Activated T-helper 2 cell treated with anti-CD3 and anti-CD28 coated beads, Interferon-gamma antibody, Interleukin-2, Interleukin-4, amounts not matched to agents 10 μg/mL and 5 μg/mL and 100 μg/mL, durations not matched to agents 14 hours and 24 hours and 36 hours (primary cell): Measurements from ENCODE around the gene MREG. TPM values are rescaled to one million over a fixed set of nuclear protein-coding genes. Genes with fewer than 3 reads are reported as not detected.

Source experiments
- DNase-seq: peaks from one replicate; pipeline ENCODE4 v3.0.0; 2021; ENCODE audit warnings: low spot score
- H3K27ac Mint-ChIP-seq: one replicate; pipeline ENCODE4 v1.8.0; 2021; ENCODE audit warnings: mixed read lengths
- H3K27me3 Mint-ChIP-seq: one replicate; pipeline ENCODE4 v1.8.0; 2021; ENCODE audit warnings: low read depth, mixed read lengths
- H3K36me3 Mint-ChIP-seq: one replicate; pipeline ENCODE4 v1.8.0; 2021; ENCODE audit warnings: low read depth, mixed read lengths
- H3K4me1 Mint-ChIP-seq: one replicate; pipeline ENCODE4 v1.8.0; 2021; ENCODE audit warnings: low read depth, mixed read lengths
- H3K4me3 Mint-ChIP-seq: one replicate; pipeline ENCODE4 v1.8.0; 2021; ENCODE audit warnings: low read depth, mild to moderate bottlenecking, moderate library complexity, mixed read lengths
- H3K9me3 Mint-ChIP-seq: one replicate; pipeline ENCODE4 v1.8.0; 2021; ENCODE audit warnings: mixed read lengths
- intact Hi-C: fragments of 100-400 bp; cut with micrococcal nuclease; formaldehyde crosslinking; loops from one replicate; pipeline ENCODE4 v1.15.1; 2023
- total RNA-seq: library from RNA; stranded (reverse); gene quantifications from 2 replicates; pipeline ENCODE4 v1.2.3, GENCODE V29; 2022

MREG gene, protein sequence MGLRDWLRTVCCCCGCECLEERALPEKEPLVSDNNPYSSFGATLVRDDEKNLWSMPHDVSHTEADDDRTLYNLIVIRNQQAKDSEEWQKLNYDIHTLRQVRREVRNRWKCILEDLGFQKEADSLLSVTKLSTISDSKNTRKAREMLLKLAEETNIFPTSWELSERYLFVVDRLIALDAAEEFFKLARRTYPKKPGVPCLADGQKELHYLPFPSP
- 15.3 and 15.7 TPM in 2 replicates for total RNA-seq

DNA sequence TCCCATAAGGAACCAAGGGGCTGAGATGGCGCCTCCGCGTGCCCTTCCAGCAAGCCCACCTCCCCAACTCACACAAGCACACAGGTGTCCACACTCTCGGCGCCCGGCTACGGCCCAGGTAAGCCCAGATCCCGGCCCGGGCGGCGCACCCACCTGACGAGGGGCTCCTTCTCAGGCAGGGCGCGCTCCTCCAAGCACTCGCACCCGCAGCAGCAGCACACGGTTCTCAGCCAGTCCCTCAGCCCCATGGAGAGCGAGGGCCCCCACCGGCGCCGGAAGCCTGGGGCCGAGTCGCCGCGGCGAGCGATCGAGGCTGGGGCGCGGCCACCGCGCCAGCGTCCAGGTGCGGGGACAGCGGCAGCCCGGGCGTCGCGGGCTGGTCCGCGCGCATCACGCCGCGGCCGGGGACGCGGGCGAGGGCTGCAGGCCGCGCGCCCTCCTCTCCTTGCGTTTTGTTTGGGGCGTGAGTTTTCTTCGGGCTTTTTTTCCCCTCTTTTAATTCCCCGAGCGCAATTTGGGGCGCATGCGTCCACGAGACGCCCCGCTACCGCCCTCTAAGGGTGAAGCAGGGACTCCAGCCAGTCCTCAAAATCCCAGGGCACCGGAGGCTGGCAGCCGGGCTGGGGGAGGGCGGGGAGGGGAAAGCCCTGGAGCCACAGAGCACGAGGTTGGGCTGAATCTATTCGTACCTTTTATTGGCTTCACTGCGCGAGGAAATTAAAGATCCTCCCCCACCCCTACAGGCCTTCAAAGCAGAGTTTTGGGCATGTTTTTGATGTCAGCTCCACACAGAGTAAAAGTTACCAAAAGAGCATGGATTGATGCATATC, at the start of gene MREG:
Gene MREG (minus strand): TSS at position 472 of the 830 bp plus-strand sequence. CDS start 224 bp downstream, at position 248.
- H3K9me3 Mint-ChIP-seq = no peaks in the 10 kb centered on the region
- H3K4me1 Mint-ChIP-seq = peaks cover 51% of the 10 kb centered on the region
- H3K27ac Mint-ChIP-seq = peak within 1 kb of the TSS; percentile 62
- H3K36me3 Mint-ChIP-seq = no peaks in the 10 kb centered on the region
- peak; percentile 79 for DNase-seq
- peak within 1 kb of the TSS; percentile 90 for H3K4me3 Mint-ChIP-seq
- H3K27me3 Mint-ChIP-seq = no peaks in the 10 kb centered on the region
- intact Hi-C loops = loop anchor here (2.0 to 10.0 kb wide), 2 partner anchors 62 to 268 kb away; no protein-coding TSS in a partner anchor

DNA sequence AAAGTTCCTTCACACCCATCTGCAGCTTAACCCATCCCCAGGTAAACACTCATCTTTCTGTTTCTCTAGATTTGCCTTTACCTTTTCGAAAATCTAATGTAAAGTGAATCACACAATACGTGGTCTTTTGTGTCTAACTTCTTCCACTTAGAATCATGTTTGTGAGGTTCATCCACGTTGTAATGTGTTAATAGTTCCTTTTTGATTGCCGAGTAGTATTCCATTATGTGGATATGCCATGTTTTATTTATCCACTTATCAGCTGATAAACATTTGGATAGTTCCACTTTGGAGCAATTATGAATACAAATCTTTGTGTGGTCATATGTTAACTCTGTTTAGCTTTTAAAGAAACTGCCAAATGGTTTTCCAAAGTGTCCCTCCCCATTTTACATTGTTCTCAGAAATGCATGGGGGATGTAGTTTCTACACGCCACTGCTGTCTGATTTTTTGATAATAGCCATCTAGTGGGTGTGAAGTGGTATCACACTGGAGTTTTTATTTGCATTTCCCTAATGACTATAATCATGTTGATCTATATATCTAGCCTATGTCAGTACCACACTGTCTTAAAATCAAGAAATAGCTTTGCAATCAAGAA, 46.0 kb upstream of the MREG start:
- Mint-ChIP-seq H3K27ac (no peak overlapping the region), H3K36me3 (peaks cover 42% of the 10 kb centered on the region), H3K4me1 (peaks cover 25% of the 10 kb centered on the region), H3K27me3 (no peaks in the 10 kb centered on the region), H3K9me3 (peaks cover 5% of the 10 kb centered on the region), H3K4me3 (no peak overlapping the region)
- no peak for DNase-seq
- intact Hi-C loops = loop anchor here (1.0 to 2.0 kb wide), 2 partner anchors 13 to 25 kb away; no protein-coding TSS in a partner anchor

DNA sequence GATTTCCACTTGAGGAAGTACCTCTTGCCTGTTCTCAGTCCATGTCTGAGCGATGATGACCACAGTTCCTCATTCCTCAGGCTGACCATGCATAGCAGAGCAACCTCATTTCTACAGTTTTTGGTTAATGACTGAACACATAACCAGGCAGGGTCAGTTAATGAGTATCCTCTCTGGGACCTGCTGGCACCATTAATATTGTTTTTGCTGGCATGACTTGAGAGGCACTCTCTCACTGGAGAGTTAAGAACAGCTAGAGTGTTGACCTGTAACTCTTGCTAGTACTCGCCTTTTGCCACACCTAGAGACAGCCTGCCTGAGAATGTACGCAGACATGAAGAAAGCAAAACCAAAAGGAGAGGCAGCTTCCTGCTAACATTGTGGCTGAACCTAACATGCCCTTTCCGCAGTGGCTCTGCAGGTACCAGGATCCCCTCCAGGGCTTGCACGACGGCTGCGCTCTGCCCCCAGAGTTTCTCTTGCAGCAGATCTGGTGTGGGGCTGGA, 44.4 kb upstream of the MREG start:
- intact Hi-C loops = loop anchor here (2.0 kb wide), 1 partner anchor 15 kb away; no protein-coding TSS in a partner anchor
- H3K4me3 Mint-ChIP-seq = peak overlapping the region; percentile 72
- DNase-seq = peak; percentile 52
- H3K36me3 Mint-ChIP-seq = peaks cover 39% of the 10 kb centered on the region
- H3K27ac Mint-ChIP-seq = peak overlapping the region; percentile 88
- peaks cover 22% of the 10 kb centered on the region for H3K4me1 Mint-ChIP-seq
- H3K9me3 Mint-ChIP-seq = peaks cover 5% of the 10 kb centered on the region
- no peaks in the 10 kb centered on the region for H3K27me3 Mint-ChIP-seq

DNA sequence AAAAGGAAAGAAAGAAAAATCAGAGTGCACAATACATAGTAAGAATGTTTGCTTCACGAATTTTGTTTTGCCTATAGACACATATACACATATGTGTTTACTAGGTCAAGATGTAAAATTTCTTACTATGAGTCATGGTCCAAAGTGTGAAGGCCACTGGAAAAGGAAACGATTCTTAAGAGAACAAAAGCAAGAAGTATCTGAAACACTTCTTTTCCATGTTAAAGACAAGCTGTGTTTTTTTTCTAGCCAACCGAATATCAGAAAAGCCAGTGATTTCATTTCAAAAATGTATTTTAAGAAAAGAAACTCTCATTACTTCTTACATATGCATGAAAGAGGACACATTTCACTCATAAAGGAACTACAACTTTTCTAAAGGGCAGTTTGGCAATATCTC, 43.4 kb upstream of the MREG start:
- no peak overlapping the region for H3K27ac Mint-ChIP-seq
- peaks cover 31% of the 10 kb centered on the region for H3K36me3 Mint-ChIP-seq
- H3K27me3 Mint-ChIP-seq = no peaks in the 10 kb centered on the region
- peaks cover 5% of the 10 kb centered on the region for H3K9me3 Mint-ChIP-seq
- DNase-seq = no peak
- H3K4me1 Mint-ChIP-seq = peaks cover 22% of the 10 kb centered on the region
- no peak overlapping the region for H3K4me3 Mint-ChIP-seq
- intact Hi-C loops = no loop called here

DNA sequence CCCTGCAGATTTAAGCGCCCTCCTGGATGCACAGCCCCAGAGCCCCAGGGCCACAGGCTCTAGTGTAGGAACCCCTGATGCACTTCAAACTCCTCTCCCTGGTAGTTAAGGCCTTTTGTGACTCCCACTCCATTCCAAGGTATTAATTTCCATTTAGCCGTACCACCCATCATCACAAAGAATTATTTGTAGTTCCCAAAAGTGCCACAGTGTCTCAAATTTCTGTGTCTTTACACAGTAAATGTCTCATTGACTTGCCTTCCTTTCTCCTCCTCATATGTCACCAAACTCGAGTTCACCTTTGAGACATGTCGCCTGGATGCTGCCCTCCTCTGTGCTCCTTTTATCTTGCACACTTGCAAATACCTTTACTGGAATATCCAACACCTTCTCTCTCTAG, 42.3 kb upstream of the MREG start:
- intact Hi-C loops = no loop called here
- no peaks in the 10 kb centered on the region for H3K27me3 Mint-ChIP-seq

DNA sequence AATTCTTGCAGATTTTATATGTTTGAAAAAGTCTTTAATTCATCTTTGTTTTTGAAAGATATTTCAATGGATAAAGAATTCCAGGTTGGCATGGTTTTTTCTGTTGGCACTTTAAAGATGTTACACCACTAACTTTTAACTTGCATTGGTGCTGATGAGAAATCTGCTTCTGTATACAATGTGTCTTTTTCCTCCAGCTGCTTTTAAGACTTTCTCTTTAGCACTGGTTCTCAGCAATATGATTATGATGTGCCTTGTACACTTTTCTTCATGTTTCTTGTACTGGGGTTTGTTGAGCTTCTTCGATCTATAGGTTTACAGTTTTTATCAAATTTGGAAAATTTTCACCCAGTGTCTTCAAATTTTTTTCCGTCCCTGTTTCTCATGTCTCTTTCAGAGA, 39.1 kb upstream of the MREG start:
- no peaks in the 10 kb centered on the region for H3K9me3 Mint-ChIP-seq
- no peak overlapping the region for H3K4me3 Mint-ChIP-seq
- intact Hi-C loops = no loop called here
- peaks cover 27% of the 10 kb centered on the region for H3K36me3 Mint-ChIP-seq
- no peak for DNase-seq
- H3K4me1 Mint-ChIP-seq = peaks cover 10% of the 10 kb centered on the region
- H3K27ac Mint-ChIP-seq = no peak overlapping the region
- H3K27me3 Mint-ChIP-seq = no peaks in the 10 kb centered on the region

More for the DNA sequence above, 42.3 kb upstream of the MREG start:
- DNase-seq = no peak
- Mint-ChIP-seq H3K36me3 (peaks cover 29% of the 10 kb centered on the region), H3K4me1 (peaks cover 22% of the 10 kb centered on the region), H3K4me3 (no peak overlapping the region), H3K27ac (no peak overlapping the region), H3K9me3 (peaks cover 5% of the 10 kb centered on the region)

DNA sequence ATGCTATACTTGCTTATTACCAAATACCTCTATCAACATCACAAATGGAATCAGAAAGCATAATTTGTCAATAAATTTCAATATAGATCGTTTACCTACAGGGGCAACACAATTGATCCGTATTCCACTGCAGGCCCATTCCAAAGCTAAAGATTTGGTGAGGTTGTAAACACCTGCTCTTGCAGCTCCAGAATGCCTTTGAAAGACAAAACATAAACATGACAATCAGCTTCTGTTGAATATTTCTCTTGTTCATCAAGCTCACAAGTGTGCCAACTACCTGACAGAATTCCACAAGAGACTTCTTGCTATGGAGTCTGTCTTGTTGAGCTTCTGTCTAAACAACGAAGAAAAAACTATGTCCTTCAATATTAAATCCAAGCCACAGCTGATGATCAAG, 38.0 kb upstream of the MREG start:
- H3K4me3 Mint-ChIP-seq = no peak overlapping the region
- no peaks in the 10 kb centered on the region for H3K9me3 Mint-ChIP-seq
- no peaks in the 10 kb centered on the region for H3K27me3 Mint-ChIP-seq
- intact Hi-C loops = no loop called here
- H3K27ac Mint-ChIP-seq = no peak overlapping the region
- peaks cover 27% of the 10 kb centered on the region for H3K36me3 Mint-ChIP-seq
- no peak for DNase-seq
- peaks cover 2% of the 10 kb centered on the region for H3K4me1 Mint-ChIP-seq

DNA sequence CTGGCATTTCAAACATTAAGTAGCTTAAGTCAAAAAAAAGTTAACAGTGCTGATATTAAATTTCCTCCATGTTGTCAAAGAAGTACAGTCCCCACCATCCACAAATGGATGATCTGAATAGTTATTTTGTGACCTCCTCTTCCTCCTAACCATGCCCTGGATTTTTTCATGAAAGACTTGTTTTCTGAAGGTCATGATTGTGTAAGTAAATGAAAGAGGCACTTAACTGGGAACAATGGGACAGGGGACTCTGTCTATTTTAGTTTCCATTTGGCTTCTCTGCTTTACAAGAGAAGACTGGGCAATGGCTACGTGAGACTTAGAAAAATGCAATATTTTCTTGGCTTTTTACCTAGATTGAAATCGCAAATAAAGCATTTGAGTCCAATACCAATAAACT, 36.1 kb upstream of the MREG start:
- Mint-ChIP-seq H3K4me1 (peaks cover 3% of the 10 kb centered on the region), H3K27me3 (no peaks in the 10 kb centered on the region), H3K9me3 (no peaks in the 10 kb centered on the region), H3K27ac (no peak overlapping the region), H3K36me3 (peaks cover 19% of the 10 kb centered on the region), H3K4me3 (no peak overlapping the region)
- intact Hi-C loops = no loop called here
- no peak for DNase-seq

DNA sequence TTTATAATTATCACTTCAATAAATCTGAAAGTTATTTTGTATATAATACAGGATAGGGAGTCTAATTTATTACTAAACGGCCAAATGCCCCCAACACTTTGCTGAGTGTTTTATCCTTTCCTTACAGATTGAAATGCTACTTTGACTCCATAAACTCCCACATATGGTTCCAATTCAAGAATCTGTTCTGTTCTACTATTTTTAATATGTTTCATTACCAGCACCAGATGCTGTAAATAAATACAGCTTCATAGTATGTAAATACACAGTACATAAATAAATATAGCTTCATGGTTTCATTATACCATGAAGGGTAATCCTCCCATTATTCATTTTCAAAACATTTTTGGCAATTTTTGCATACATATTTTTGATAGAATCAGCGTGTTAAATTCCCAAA, 34.0 kb upstream of the MREG start:
- H3K27me3 Mint-ChIP-seq = no peaks in the 10 kb centered on the region
- peaks cover 30% of the 10 kb centered on the region for H3K36me3 Mint-ChIP-seq
- H3K4me1 Mint-ChIP-seq = peaks cover 3% of the 10 kb centered on the region
- no peak for DNase-seq
- intact Hi-C loops = no loop called here
- no peaks in the 10 kb centered on the region for H3K9me3 Mint-ChIP-seq
- H3K4me3 Mint-ChIP-seq = no peak overlapping the region
- H3K27ac Mint-ChIP-seq = no peak overlapping the region

DNA sequence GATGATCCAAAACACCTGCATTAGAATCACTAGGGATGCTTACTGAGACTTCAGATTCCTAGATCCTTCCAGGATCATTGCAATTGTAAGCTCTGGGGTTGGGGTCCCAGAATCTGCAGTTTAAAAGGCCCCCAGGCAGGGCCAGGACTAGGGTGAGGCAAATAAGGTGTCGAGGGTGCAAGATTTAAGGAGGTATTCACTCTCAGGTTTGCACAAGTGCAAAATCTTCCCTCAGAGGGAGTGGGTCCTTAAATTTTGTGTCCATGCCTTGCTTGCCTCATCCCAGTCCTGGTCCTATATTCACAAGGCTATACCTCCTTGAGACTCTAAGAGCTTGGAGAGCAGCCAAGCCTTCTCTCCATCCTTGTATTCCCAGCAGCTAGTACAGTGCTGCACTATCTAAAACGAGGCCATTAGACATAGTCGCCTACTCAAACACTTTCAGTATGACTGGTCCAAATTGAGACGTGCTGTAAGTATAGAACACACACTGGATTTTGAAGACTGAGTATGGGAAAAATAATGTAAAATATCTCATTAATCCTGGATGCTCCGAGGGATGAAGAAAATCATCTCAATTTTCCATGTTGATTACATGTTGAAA, 31.6 kb upstream of the MREG start:
- H3K27me3 Mint-ChIP-seq = no peaks in the 10 kb centered on the region
- H3K9me3 Mint-ChIP-seq = no peaks in the 10 kb centered on the region
- H3K27ac Mint-ChIP-seq = no peak overlapping the region
- DNase-seq = no peak
- H3K36me3 Mint-ChIP-seq = peaks cover 24% of the 10 kb centered on the region
- no peak overlapping the region for H3K4me3 Mint-ChIP-seq
- peaks cover 2% of the 10 kb centered on the region for H3K4me1 Mint-ChIP-seq
- intact Hi-C loops = no loop called here

DNA sequence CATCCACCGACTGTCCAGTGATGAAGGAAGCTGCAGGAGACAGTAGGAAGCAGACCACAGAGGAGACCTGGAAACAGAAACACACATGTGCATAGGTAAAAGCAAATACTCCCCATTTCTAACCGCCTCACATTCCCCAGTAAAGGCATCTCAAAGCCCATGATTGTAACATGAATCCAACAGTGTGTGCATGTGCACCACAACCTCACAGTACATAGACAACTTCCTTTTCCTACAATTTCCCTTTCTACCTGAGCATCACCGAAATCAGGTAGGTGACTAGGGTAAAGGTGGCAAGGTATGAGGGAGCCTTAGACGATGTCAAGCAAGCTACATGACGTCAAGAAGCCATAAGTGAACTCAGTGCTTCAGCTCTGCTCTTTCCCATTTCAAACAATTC, 30.6 kb upstream of the MREG start:
- Mint-ChIP-seq H3K4me1 (peaks cover 2% of the 10 kb centered on the region), H3K27me3 (no peaks in the 10 kb centered on the region), H3K36me3 (peaks cover 27% of the 10 kb centered on the region), H3K9me3 (no peaks in the 10 kb centered on the region), H3K27ac (no peak overlapping the region), H3K4me3 (no peak overlapping the region)
- no peak for DNase-seq
- intact Hi-C loops = no loop called here

DNA sequence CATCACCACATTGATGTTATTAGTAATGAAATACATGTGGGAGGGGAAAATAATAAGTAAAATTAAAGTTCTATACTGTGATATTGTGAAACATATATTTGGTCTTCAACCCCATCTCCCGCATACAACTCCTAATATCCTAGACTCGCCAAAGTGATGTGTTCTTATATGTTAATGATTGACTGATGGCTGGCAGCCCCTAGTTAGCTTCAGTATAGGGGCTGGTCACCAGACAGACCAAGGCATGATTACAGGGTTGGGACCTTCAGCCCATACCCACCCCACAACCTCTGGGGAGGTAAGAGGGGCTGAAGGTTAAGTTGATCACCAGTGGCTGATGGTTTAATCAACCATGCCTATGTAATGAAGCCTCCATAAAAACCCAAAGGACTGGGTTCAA, 28.1 kb upstream of the MREG start:
- DNase-seq = no peak
- H3K4me1 Mint-ChIP-seq = peaks cover 2% of the 10 kb centered on the region
- no peak overlapping the region for H3K27ac Mint-ChIP-seq
- H3K36me3 Mint-ChIP-seq = peaks cover 23% of the 10 kb centered on the region
- no peaks in the 10 kb centered on the region for H3K27me3 Mint-ChIP-seq
- H3K4me3 Mint-ChIP-seq = no peak overlapping the region
- intact Hi-C loops = no loop called here
- H3K9me3 Mint-ChIP-seq = no peaks in the 10 kb centered on the region
